HepG2 (cell line): Measurements from ENCODE around the gene NUDT22. TPM values are rescaled to one million over a fixed set of nuclear protein-coding genes. Genes with fewer than 3 reads are reported as not detected.

Experiments used
- BHLHE40 ChIP-seq: IDR thresholded peaks from 2 replicates; pipeline ENCODE4 v1.6.1; 2011; ENCODE audit warnings: low read length, improper control_type of control experiment
- HDAC1 ChIP-seq: sonication (generic); formaldehyde crosslinking; IDR thresholded peaks from 2 replicates; pipeline ENCODE4 v1.5.1; 2020; ENCODE audit warnings: mild to moderate bottlenecking, missing genetic modification reagents
- NFKB2 ChIP-seq: sonication (generic); formaldehyde crosslinking; IDR thresholded peaks from 2 replicates; pipeline ENCODE4 v1.4.0; 2020; ENCODE audit warnings: missing genetic modification reagents, borderline replicate concordance
- SOX5 ChIP-seq: IDR thresholded peaks from 2 replicates; pipeline ENCODE4 v1.6.1; 2016; ENCODE audit warnings: borderline replicate concordance
- TAF1 ChIP-seq: sonication (generic); formaldehyde crosslinking; IDR thresholded peaks from 2 replicates; pipeline ENCODE4 v1.4.0; 2020; ENCODE audit warnings: missing genetic modification reagents
- TCF7 ChIP-seq: sonication (generic); IDR thresholded peaks from 2 replicates; pipeline ENCODE4 v1.6.1; 2016; ENCODE audit warnings: antibody characterized with exemption, low read depth
- TOPORS ChIP-seq: sonication (generic); formaldehyde crosslinking; IDR thresholded peaks from 2 replicates; pipeline ENCODE4 v1.8.0; 2023; ENCODE audit warnings: mild to moderate bottlenecking, missing genetic modification reagents
- ZFP62 ChIP-seq: sonication (generic); formaldehyde crosslinking; IDR thresholded peaks from 2 replicates; pipeline ENCODE4 v1.4.0; 2020; ENCODE audit warnings: missing genetic modification reagents
- ZNF34 ChIP-seq: sonication (generic); formaldehyde crosslinking; IDR thresholded peaks from 2 replicates; pipeline ENCODE4 v1.4.0; 2020; ENCODE audit warnings: mild to moderate bottlenecking, missing genetic modification reagents, borderline replicate concordance
- ZNF354B ChIP-seq: sonication (generic); formaldehyde crosslinking; IDR thresholded peaks from 2 replicates; pipeline ENCODE4 v1.8.0; 2022; ENCODE audit warnings: mild to moderate bottlenecking, missing genetic modification reagents
- ZNF7 ChIP-seq: IDR thresholded peaks from 2 replicates; pipeline ENCODE4 v1.6.1; 2016; ENCODE audit warnings: missing biosample characterization, missing genetic modification reagents
- polyA plus RNA-seq, 8 experiments: library from polyadenylated mRNA; depleted of rRNA in 3 of 8; stranded (reverse) in 7 of 8; unstranded in 1 of 8; fragments of >200 nt; fragmentation: Illumina TruSeq in 4 of 8; extraction: Trizol in 4 of 8; gene quantifications; 2 replicates each; pipeline versions ENCODE4 v1.2.1 to v1.2.3, GENCODE V29; 2011 to 2016; ENCODE audit warnings: low read depth in 4 of 8, missing spikeins in 1 of 8, mixed read lengths in 1 of 8; ENCODE audit not compliant: insufficient read depth in 1 of 8
- total RNA-seq, 5 experiments: library from RNA; depleted of rRNA; stranded (reverse); fragments of >200 nt; fragmentation: Illumina TruSeq; extraction: Trizol; gene quantifications; 2 replicates each; pipeline ENCODE4 v1.2.3, GENCODE V29; 2016; ENCODE audit warnings: low read depth in 1 of 5
- TF ChIP-seq, protein P1 (sequence below): sonication (generic); formaldehyde crosslinking; IDR thresholded peaks from 2 replicates; pipeline ENCODE4 v1.5.0; 2020; ENCODE audit warnings: missing genetic modification reagents, mild to moderate bottlenecking, borderline replicate concordance
- TF ChIP-seq, protein P2 (sequence below): sonication (generic); formaldehyde crosslinking; IDR thresholded peaks from 2 replicates; pipeline ENCODE4 v1.4.0; 2020; ENCODE audit warnings: mild to moderate bottlenecking, missing genetic modification reagents
- TF ChIP-seq, protein P3 (sequence below): sonication (generic); formaldehyde crosslinking; IDR thresholded peaks from 2 replicates; pipeline ENCODE4 v1.5.1; 2020; ENCODE audit warnings: missing genetic modification reagents, mild to moderate bottlenecking, borderline replicate concordance
- TF ChIP-seq, protein P4 (sequence below): sonication (generic); formaldehyde crosslinking; IDR thresholded peaks from 2 replicates; pipeline ENCODE4 v1.5.1; 2020; ENCODE audit warnings: missing genetic modification reagents, mild to moderate bottlenecking, borderline replicate concordance
- TF ChIP-seq, protein P5 (sequence below): sonication (generic); formaldehyde crosslinking; IDR thresholded peaks from 2 replicates; pipeline ENCODE4 v1.4.0; 2020; ENCODE audit warnings: mild to moderate bottlenecking, missing genetic modification reagents

NUDT22 gene
- total and polyA plus RNA-seq, 2 of the 13 experiments (the other 11 are each of a cell fraction or from before 2014, with no cell fraction given): 33.5 to 39.8 TPM

DNA sequence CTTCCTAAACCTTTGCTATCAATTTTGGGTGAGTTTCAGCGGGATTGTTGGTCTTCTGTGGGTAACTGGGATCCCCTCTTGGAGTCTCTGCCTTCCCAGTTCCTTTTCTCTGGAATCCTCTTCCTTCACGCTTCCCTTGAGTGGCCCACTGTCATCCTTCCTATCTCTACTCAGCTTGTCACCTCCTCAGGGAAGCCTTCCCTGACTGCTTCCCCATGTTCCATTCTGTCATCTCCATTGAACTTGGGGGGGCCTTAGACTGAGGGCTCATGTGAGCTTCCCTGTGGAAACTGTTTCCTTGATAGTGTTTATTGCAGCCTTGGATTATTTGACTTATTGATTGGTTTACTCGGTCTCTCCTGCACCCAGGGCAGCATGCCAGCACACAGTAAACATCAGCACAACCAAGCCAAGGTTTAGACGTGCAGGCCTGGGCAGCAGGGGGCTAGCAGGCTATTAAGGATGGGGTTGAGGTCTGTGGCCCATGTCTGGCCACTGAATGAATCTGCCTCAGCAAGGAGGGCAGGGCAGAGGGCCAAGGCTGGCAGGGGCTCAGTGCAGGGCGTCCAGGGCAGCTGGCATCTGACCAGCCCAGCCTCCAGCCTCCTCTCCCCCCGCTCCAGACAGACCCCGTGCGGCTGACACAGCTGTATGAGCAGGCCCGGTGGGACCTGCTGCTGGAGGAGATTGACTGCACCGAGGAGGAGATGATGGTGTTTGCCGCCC, 7.3 kb upstream of the NUDT22 start (continued):
- TF ChIP-seq, protein P1, sequence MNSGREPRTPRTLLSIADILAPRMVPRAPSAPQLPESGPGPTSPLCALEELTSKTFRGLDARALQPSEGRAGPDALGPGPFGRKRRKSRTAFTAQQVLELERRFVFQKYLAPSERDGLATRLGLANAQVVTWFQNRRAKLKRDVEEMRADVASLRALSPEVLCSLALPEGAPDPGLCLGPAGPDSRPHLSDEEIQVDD (CRISPR knock-in tag): no peak
- TF ChIP-seq NFKB2 (CRISPR knock-in tag): no peak
- no peak for TF ChIP-seq TCF7
- TF ChIP-seq, protein P2, sequence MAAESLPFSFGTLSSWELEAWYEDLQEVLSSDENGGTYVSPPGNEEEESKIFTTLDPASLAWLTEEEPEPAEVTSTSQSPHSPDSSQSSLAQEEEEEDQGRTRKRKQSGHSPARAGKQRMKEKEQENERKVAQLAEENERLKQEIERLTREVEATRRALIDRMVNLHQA (CRISPR knock-in tag): no peak
- no peak for TF ChIP-seq TOPORS (CRISPR knock-in tag)
- TF ChIP-seq ZNF354B (CRISPR knock-in tag): no peak
- no peak for TF ChIP-seq BHLHE40
- TF ChIP-seq, protein P3, sequence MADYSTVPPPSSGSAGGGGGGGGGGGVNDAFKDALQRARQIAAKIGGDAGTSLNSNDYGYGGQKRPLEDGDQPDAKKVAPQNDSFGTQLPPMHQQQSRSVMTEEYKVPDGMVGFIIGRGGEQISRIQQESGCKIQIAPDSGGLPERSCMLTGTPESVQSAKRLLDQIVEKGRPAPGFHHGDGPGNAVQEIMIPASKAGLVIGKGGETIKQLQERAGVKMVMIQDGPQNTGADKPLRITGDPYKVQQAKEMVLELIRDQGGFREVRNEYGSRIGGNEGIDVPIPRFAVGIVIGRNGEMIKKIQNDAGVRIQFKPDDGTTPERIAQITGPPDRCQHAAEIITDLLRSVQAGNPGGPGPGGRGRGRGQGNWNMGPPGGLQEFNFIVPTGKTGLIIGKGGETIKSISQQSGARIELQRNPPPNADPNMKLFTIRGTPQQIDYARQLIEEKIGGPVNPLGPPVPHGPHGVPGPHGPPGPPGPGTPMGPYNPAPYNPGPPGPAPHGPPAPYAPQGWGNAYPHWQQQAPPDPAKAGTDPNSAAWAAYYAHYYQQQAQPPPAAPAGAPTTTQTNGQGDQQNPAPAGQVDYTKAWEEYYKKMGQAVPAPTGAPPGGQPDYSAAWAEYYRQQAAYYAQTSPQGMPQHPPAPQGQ (CRISPR knock-in tag): no peak
- TF ChIP-seq, protein P4, sequence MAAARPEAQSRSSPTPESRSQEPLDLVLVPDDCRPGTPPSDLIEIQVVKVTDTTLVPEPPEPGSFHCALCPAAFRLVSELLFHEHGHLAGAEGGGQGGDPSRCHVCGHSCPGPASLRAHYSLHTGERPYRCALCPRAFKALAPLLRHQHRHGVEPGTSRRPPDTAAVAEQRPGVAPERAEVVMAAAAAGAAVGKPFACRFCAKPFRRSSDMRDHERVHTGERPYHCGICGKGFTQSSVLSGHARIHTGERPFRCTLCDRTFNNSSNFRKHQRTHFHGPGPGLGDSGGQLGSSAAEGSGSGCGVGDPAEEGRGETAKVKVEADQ (CRISPR knock-in tag): no peak
- no peak for TF ChIP-seq ZNF7 (CRISPR knock-in tag)
- TF ChIP-seq HDAC1 (CRISPR knock-in tag): peak; percentile 36; the same call in 1 of the 2 replicates
- no peak for TF ChIP-seq TAF1 (CRISPR knock-in tag)
- no peak for TF ChIP-seq ZNF34 (CRISPR knock-in tag)
- TF ChIP-seq, protein P5, sequence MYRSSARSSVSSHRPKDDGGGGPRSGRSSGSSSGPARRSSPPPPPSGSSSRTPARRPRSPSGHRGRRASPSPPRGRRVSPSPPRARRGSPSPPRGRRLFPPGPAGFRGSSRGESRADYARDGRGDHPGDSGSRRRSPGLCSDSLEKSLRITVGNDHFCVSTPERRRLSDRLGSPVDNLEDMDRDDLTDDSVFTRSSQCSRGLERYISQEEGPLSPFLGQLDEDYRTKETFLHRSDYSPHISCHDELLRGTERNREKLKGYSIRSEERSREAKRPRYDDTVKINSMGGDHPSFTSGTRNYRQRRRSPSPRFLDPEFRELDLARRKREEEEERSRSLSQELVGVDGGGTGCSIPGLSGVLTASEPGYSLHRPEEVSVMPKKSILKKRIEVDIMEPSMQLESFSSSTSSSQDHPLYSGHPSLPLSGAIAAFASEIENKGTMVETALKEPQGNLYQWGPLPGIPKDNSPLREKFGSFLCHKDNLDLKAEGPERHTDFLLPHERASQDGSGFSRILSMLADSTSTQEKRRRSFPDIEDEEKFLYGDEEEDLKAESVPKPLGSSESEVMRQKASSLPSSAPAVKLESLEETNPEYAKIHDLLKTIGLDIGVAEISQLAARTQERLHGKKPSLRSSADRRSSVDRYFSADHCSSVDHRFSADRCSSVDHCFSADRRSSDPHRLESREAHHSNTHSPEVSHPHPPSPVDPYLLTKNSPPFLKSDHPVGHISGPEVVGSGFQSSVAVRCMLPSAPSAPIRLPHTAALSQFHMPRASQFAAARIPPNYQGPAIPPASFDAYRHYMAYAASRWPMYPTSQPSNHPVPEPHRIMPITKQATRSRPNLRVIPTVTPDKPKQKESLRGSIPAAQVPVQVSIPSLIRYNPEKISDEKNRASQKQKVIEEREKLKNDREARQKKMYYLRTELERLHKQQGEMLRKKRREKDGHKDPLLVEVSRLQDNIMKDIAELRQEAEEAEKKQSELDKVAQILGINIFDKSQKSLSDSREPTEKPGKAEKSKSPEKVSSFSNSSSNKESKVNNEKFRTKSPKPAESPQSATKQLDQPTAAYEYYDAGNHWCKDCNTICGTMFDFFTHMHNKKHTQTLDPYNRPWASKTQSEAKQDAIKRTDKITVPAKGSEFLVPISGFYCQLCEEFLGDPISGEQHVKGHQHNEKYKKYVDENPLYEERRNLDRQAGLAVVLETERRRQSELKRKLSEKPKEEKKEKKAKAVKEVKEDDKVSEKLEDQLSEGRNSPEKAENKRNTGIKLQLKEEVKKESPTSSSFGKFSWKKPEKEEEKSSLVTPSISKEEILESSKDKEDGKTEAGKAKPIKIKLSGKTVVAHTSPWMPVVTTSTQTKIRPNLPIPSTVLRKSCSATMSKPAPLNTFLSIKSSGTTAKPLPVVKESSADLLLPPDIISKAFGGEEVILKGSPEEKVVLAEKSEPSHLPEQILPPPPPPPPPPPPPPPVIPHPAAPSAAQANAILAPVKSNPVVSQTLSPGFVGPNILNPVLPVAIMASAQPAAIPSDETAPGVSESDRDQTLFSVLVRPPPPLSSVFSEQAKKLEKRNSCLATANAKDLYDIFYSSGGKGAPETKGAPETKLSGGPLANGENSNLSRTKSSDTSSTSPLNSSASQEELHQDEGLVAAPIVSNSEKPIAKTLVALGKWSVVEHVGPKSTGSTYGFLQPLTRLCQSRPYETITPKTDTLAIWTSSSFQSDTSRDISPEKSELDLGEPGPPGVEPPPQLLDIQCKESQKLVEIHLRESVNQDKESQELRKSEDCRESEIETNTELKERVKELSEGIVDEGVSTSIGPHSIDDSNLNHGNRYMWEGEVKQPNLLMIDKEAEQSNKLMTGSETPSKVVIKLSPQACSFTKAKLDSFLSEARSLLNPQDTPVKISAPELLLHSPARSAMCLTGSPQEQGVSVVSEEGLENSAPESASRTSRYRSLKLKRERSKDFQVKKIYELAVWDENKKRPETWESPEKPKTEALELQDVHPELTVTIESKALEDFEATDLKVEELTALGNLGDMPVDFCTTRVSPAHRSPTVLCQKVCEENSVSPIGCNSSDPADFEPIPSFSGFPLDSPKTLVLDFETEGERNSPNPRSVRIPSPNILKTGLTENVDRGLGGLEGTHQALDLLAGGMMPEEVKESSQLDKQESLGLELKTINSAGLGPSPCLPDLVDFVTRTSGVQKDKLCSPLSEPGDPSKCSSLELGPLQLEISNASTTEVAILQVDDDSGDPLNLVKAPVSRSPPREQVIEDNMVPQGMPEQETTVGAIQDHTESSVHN: no peak
- no peak for TF ChIP-seq SOX5 (CRISPR knock-in tag)
- TF ChIP-seq ZFP62 (CRISPR knock-in tag): no peak
